ENCODE data around the gene MARK1. TPM values are rescaled to one million over a fixed set of nuclear protein-coding genes. Genes with fewer than 3 reads are reported as not detected.

MARK1 gene
- total and polyA plus RNA-seq, 2 of the 13 experiments (the other 11 are each of a cell fraction or from before 2014, with no cell fraction given), result not detected

GRCh38 chr1:220655961-220656740 lies 128.2 kb downstream of the MARK1 start:
- H3K27ac ChIP-seq (ENCODE audit: extremely low read length, insufficient read depth, low read length), result no peak overlapping the region
- intact Hi-C loops (cut with micrococcal nuclease; ENCODE audit: unreplicated experiment) (no loop called here), in situ Hi-C loops (cut with HindIII; ENCODE audit: extremely low pct_ligation_motif_present, low pct_unique_long_range_greater_than_20kb) (no loop called here)
- H2AFZ ChIP-seq (ENCODE audit: low read length), result no peak overlapping the region
- no peak overlapping the region for H3K4me2 ChIP-seq (ENCODE audit: low read depth, low read length)
- FAIRE-seq, result no peak
- no peak for ATAC-seq
- no TSS peak for BruUV-seq (replicated peaks)
- no peaks in the 10 kb centered on the region for H3K79me2 ChIP-seq (ENCODE audit: insufficient read depth, low read length)
- ChIA-PET POLR2A (no interaction called here), CTCF (ENCODE audit: low intra/inter-chr PET ratio, low total read pairs) (no interaction called here)
- no peak for DNase-seq (ENCODE audit: low spot score)
- H3K36me3 ChIP-seq (replicated peaks in 1 of 2; ENCODE audit: control insufficient read depth in 1 of 2, insufficient read depth in 2 of 2, low read length in 2 of 2), result no peaks in the 10 kb centered on the region
- no peak overlapping the region for H3K9ac ChIP-seq (ENCODE audit: insufficient read depth, low read depth, low read length)
- H3K9me3 ChIP-seq (ENCODE audit: low read length), result no peaks in the 10 kb centered on the region
- H3K4me1 ChIP-seq (ENCODE audit: insufficient read depth, low read length), result no peaks in the 10 kb centered on the region
- H3K27me3 ChIP-seq (ENCODE audit: control insufficient read depth in 1 of 2, insufficient read depth in 2 of 2, low read length in 2 of 2), result peaks cover 0 to 14% of the 10 kb centered on the region in 2 experiments; a peak in 2 of 5 replicates
- H4K20me1 ChIP-seq (ENCODE audit: insufficient read depth, low read length), result no peaks in the 10 kb centered on the region
- no peak for TF ChIP-seq DBP (CRISPR knock-in tag; IDR thresholded peaks at IDR 0.05; ENCODE audit: not compliant biosample characterization)
- TF ChIP-seq, protein P1, sequence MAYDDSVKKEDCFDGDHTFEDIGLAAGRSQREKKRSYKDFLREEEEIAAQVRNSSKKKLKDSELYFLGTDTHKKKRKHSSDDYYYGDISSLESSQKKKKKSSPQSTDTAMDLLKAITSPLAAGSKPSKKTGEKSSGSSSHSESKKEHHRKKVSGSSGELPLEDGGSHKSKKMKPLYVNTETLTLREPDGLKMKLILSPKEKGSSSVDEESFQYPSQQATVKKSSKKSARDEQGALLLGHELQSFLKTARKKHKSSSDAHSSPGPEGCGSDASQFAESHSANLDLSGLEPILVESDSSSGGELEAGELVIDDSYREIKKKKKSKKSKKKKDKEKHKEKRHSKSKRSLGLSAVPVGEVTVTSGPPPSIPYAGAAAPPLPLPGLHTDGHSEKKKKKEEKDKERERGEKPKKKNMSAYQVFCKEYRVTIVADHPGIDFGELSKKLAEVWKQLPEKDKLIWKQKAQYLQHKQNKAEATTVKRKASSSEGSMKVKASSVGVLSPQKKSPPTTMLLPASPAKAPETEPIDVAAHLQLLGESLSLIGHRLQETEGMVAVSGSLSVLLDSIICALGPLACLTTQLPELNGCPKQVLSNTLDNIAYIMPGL (CRISPR knock-in tag; IDR thresholded peaks at IDR 0.05; ENCODE audit: borderline replicate concordance in 1 of 2, low read depth in 1 of 2), result no peak
- TF ChIP-seq ZNF619 (CRISPR knock-in tag; IDR thresholded peaks at IDR 0.05), result no peak
- no peak for TF ChIP-seq GATA4 (IDR thresholded peaks at IDR 0.05; ENCODE audit: borderline replicate concordance, low read depth)
- TF ChIP-seq, protein P2, sequence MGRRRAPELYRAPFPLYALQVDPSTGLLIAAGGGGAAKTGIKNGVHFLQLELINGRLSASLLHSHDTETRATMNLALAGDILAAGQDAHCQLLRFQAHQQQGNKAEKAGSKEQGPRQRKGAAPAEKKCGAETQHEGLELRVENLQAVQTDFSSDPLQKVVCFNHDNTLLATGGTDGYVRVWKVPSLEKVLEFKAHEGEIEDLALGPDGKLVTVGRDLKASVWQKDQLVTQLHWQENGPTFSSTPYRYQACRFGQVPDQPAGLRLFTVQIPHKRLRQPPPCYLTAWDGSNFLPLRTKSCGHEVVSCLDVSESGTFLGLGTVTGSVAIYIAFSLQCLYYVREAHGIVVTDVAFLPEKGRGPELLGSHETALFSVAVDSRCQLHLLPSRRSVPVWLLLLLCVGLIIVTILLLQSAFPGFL (CRISPR knock-in tag; IDR thresholded peaks at IDR 0.05), result no peak
- no peak for TF ChIP-seq PLRG1 (conservative IDR thresholded peaks at IDR 0.05)
- H3K4me3 ChIP-seq (replicated peaks in 1 of 3; ENCODE audit: insufficient read depth in 1 of 3, low read depth in 2 of 3, low read length in 3 of 3), result no peak overlapping the region
